Occipital lobe (tissue), 2 donors: Measurements from ENCODE around the gene CYP1A2. TPM values are rescaled to one million over a fixed set of nuclear protein-coding genes. Genes with fewer than 3 reads are reported as not detected.
"Not testable (repeated sequence)": the region's sequence is repeated elsewhere in the genome, so short reads cannot be mapped to it uniquely, and the experiment has no call there.

Source experiments
- DNase-seq: peaks from one replicate; lab custom pipeline; 2025; lab: John Stamatoyannopoulos, UW
- total RNA-seq: library from RNA; depleted of rRNA; stranded (reverse); fragments of >200 nt; gene quantifications from one replicate; pipeline ENCODE4 v1.2.3, GENCODE V29; 2014

CYP1A2 gene
- total RNA-seq = not detected

GRCh38 chr15:74748322-74748946 is at the start of gene CYP1A2:
TSS of gene CYP1A2 (plus strand) at chr15:74748845. CDS start at chr15:74749739, 894 bp downstream.
- no peak for DNase-seq

- no peak for DNase-seq
Measured at GRCh38 chr15:74709011-74709410, 39.6 kb upstream of the CYP1A2 start.

- no peak for DNase-seq
Measured at GRCh38 chr15:74709892-74710291, 38.8 kb upstream of the CYP1A2 start.

- no peak for DNase-seq
Measured at GRCh38 chr15:74710319-74711094, 38.1 kb upstream of the CYP1A2 start.

GRCh38 chr15:74712311-74712710 is 36.3 kb upstream of the CYP1A2 start:
- no peak for DNase-seq

GRCh38 chr15:74716651-74717050 is 32.0 kb upstream of the CYP1A2 start:
- no peak for DNase-seq

GRCh38 chr15:74722591-74722990 is 26.1 kb upstream of the CYP1A2 start:
- no peak for DNase-seq

- no peak for DNase-seq
Measured at GRCh38 chr15:74723187-74723586, 25.5 kb upstream of the CYP1A2 start.

- no peak for DNase-seq
Measured at GRCh38 chr15:74723754-74724334, 24.8 kb upstream of the CYP1A2 start.

- DNase-seq = no peak
Measured at GRCh38 chr15:74724570-74725224, 23.9 kb upstream of the CYP1A2 start.

- DNase-seq = no peak
Measured at GRCh38 chr15:74725225-74725774, 23.3 kb upstream of the CYP1A2 start, which contains the start of gene CYP1A1. TSS of gene CYP1A1 (minus strand) at chr15:74725528. CDS start at chr15:74723097, 2,431 bp downstream.

GRCh38 chr15:74725845-74726773 is 22.5 kb upstream of the CYP1A2 start:
- DNase-seq = no peak

GRCh38 chr15:74726774-74727164 is 21.9 kb upstream of the CYP1A2 start:
- DNase-seq = no peak

GRCh38 chr15:74727727-74728126 is 20.9 kb upstream of the CYP1A2 start:
- DNase-seq = no peak

GRCh38 chr15:74728699-74729098 is 19.9 kb upstream of the CYP1A2 start:
- DNase-seq = not testable (repeated sequence)

- not testable (repeated sequence) for DNase-seq
Measured at GRCh38 chr15:74729372-74729771, 19.3 kb upstream of the CYP1A2 start.

- no peak for DNase-seq
Measured at GRCh38 chr15:74730619-74731316, 17.9 kb upstream of the CYP1A2 start.

GRCh38 chr15:74732846-74733245 is 15.8 kb upstream of the CYP1A2 start:
- no peak for DNase-seq

GRCh38 chr15:74733269-74733668 is 15.4 kb upstream of the CYP1A2 start:
- no peak for DNase-seq

GRCh38 chr15:74735305-74735704 is 13.3 kb upstream of the CYP1A2 start:
- no peak for DNase-seq
